Right lobe of liver (tissue), 4 donors: ENCODE measurements around the gene SCAF8.

Source experiments
- CTCF ChIP-seq, 4 donors: fragments of 200-600 bp in 3 of 4; fragments of 450-650 bp in 1 of 4; IDR thresholded peaks; one replicate each; pipeline versions ENCODE4 v1.5.1 to v1.8.0; 2016 to 2022; ENCODE audit warnings: antibody characterized with exemption in 4 of 4, mild to moderate bottlenecking in 2 of 4
- POLR2A ChIP-seq: fragments of 450-650 bp; IDR thresholded peaks from one replicate; pipeline ENCODE4 v1.6.1; 2017; ENCODE audit warnings: antibody characterized with exemption, mild to moderate bottlenecking
- donor health status: DM: no; HTN: no; CAD: no.
- donor health status: DM: no; HTN: no; CAD: no.
- donor health status: DM: no; HTN: yes; CAD: no.

- no peak for TF ChIP-seq CTCF (IDR thresholded peaks at IDR 0.05)
- no peak for TF ChIP-seq POLR2A
Measured at GRCh38 chr6:154824076-154824475, 90.9 kb downstream of the SCAF8 start.
